NCI-H226 (cell line): ENCODE results near the gene OR6B1.
"Not testable (repeated sequence)": the region's sequence is repeated elsewhere in the genome, so short reads cannot be mapped to it uniquely, and the experiment has no call there.

ENCODE experiments used
- DNase-seq: peaks from one replicate; pipeline ENCODE4 v3.0.0-alpha.2; 2015

OR6B1 gene

GRCh38 chr7:144048648-144049047 lies 48.5 kb downstream of the OR6B1 start, which contains the start of gene OR2A5:
OR2A5 (plus strand) TSS chr7:144048948; CDS start chr7:144050402, 1,454 bp downstream.
- DNase-seq, result no peak

- DNase-seq, result peak; percentile 39
Measured at GRCh38 chr7:144049491-144049890, 49.4 kb downstream of the OR6B1 start.

GRCh38 chr7:144050093-144050492 lies 50.0 kb downstream of the OR6B1 start:
- no peak for DNase-seq

- DNase-seq, result not testable (repeated sequence)
Measured at GRCh38 chr7:144050884-144051283, 50.8 kb downstream of the OR6B1 start.

GRCh38 chr7:144057954-144058353 lies 57.8 kb downstream of the OR6B1 start:
- DNase-seq, result peak; percentile 59
